Tibial nerve (tissue), 4 donors: ENCODE data around the gene RCOR2.

Source experiments
- CTCF ChIP-seq, 5 experiments: fragments of 200-600 bp in 3 of 5; fragments of 450-650 bp in 2 of 5; sonication (generic) in 3 of 5; IDR thresholded peaks; one replicate each; pipeline ENCODE4 v1.5.1; 2016 to 2019; ENCODE audit warnings: antibody characterized with exemption in 5 of 5, mild to moderate bottlenecking in 3 of 5, moderate library complexity in 2 of 5
- EP300 ChIP-seq, 2 donors: sonication (generic); formaldehyde crosslinking; IDR thresholded peaks; one replicate each; pipeline ENCODE4 v1.6.1; 2017; ENCODE audit warnings: antibody characterized with exemption in 2 of 2, mild to moderate bottlenecking in 1 of 2
- POLR2A ChIP-seq, 2 donors: fragments of 450-650 bp; IDR thresholded peaks; one replicate each; pipeline ENCODE4 v1.6.1; 2017; ENCODE audit warnings: antibody characterized with exemption in 2 of 2, mild to moderate bottlenecking in 2 of 2, moderate library complexity in 2 of 2

- no peak for TF ChIP-seq EP300 (IDR thresholded peaks at IDR 0.05)
- no peak for TF ChIP-seq CTCF (IDR thresholded peaks at IDR 0.05)
- TF ChIP-seq POLR2A (IDR thresholded peaks at IDR 0.05) = no peak
Measured at GRCh38 chr11:63944987-63945386, 28.0 kb upstream of the RCOR2 start.
